HG02642 (cell line): ENCODE results near the gene TUBB4B.

ENCODE experiments used
- ATAC-seq: cut with Tn5 transposase; IDR thresholded peaks from one replicate; pipeline ENCODE4 v1.9.1; 2021; ENCODE audit warnings: mild to moderate bottlenecking; ENCODE audit not compliant: unreplicated experiment, poor library complexity

Gene TUBB4B

DNA sequence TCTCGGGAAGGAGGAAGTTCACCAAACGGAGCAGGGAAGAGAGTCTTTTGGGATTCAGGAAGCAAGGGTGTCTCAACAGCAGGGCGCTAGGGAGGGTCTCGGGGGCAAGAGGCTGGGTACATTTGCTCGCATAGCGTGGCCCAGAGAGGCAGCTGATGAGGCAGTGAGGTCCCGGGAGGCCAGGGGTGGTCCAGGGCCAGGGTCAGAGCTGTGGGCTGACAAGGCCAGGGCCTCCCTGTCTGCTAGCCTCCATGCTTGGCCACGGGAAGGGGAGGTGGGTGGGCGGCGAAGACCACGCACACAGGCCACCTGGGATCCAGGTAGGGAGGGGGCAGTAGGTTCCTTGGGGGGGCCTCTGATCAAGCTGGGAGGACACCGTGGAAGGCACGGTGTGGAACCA lies 29.6 kb upstream of the TUBB4B start:
- no peak for ATAC-seq

DNA sequence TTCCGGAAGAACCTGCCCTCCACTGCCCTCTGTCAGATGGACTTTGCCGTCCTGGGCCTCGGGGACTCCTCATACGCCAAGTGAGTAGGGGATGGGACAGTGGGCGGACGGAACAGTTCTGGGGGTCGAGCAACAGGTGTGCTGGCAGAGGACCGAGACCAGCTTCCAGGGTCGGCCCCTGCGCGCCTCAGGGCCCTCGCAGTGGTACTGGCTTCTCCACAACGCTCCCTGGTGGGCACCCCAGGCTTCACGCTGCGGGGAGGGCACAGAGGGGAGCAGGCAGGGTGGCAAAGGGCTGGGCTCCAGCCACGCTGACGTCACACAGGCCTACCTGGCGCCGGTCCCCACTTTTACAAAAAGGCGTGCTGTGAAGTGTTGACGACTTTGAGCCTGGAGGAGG lies 28.6 kb upstream of the TUBB4B start:
- no peak for ATAC-seq

DNA sequence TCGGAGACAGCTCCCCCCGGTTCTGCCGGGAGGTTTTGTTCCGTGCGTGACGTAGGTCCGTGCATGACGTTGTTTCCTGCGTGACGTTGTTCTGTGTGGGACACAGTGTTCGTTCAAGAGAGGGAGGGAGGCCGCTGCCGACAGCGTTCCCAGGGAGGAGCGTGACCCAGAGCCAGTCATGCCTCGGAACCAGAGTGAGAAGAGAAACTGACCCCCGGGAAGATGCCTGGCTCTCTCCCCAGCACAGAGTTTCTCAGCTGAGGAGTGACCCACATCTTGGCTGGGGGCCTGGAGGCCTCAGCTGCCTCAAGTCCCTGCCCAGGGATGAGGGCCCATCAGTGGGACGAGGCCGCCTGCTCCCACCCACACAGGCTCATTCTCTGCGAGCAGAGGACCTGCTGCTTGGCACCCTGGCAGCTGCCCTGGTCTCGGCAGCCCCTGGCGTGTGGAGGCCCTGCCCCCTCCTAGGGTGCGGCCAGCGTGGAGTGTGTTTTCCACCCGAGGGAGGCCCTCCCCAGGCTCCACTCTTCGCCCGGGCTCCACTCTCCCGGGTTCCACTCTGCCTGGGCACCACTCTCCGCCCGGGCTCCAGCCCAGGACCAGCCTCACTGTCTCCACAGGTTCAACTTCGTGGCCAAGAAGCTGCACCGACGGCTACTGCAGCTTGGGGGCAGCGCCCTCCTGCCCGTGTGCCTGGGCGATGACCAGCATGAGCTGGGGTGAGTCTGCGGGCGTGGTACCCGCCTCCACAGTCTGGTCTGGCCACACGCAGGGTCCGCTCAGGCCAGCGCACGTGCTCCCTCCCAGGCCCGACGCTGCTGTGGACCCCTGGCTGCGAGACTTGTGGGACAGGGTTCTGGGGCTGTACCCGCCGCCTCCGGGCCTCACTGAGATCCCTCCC lies 27.7 kb upstream of the TUBB4B start:
- ATAC-seq, result no peak

GRCh38 chr9:137214620-137215019 lies 26.5 kb upstream of the TUBB4B start:
- ATAC-seq, result no peak

GRCh38 chr9:137215196-137215986 lies 25.7 kb upstream of the TUBB4B start:
- no peak for ATAC-seq

DNA sequence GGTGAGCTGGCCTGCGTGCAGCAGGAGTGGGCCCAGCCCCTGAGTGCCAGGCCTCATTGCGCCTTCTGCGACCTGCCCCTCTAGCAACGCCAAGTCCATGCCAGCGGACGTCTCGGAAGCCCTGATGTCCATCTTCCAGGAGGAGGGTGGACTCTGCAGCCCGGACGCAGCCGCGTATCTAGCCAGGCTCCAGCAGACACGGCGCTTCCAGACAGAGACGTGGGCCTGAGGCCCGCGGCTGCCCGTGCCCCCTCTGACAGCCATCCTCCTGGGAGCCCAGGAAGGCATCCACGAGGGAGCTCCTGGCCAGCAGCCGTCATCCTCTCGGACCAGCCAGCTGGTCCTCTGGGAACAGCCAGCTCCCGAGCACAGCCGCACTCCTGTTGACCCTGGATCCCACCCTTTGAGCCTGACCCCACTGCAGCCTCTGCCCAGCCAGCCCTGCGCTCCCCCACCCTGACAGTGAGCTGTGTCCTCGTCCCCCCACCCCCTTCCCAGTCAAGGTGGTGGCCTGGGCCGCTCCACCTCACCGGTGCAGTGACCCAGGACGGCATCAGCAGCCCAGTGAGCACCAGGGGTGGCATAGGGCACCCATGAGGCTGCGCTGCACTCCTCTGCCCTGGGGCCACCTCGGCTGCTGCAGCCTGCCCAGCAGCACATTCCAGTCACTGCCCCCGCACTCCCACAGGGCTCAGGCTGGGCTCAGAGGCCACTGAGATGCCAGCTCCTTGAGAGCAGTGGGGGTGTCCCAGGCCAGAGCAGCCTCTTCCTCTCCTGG lies 24.7 kb upstream of the TUBB4B start:
- ATAC-seq, result no peak

- ATAC-seq, result no peak
These were observed 23.5 kb upstream of the TUBB4B start for GRCh38 chr9:137217276-137218211.

GRCh38 chr9:137218212-137218753 lies 22.8 kb upstream of the TUBB4B start:
- no peak for ATAC-seq

DNA sequence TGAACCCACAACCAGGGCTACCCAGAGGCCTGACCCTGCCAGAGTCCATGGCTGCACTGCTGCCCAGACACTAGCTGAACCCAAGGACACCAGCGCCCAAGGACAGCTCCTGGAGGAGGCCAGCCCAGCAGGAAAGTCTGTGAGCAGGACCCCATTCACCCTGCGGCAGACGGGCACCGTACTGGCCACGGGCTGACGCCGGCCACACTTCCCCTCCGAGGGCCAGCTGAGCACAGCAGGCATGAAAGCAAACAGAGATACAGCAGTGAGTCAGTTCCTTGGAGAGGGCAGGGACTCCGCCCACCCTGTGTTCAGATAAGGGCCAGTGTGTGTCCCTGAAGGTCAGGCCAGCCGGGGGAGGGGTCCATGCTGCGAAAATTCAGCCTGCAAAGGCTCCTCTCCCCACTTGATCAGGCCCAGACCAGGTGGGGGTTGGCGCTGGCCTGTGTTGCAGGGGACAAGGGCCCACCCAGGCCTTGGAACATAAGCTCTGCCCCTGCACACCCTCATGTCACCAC lies 22.3 kb upstream of the TUBB4B start:
- no peak for ATAC-seq

GRCh38 chr9:137219757-137220316 lies 21.2 kb upstream of the TUBB4B start:
- ATAC-seq, result no peak

- ATAC-seq, result no peak
These were observed 20.6 kb upstream of the TUBB4B start for GRCh38 chr9:137220317-137221094.

- ATAC-seq, result no peak
These were observed 20.0 kb upstream of the TUBB4B start for GRCh38 chr9:137221095-137221505.

DNA sequence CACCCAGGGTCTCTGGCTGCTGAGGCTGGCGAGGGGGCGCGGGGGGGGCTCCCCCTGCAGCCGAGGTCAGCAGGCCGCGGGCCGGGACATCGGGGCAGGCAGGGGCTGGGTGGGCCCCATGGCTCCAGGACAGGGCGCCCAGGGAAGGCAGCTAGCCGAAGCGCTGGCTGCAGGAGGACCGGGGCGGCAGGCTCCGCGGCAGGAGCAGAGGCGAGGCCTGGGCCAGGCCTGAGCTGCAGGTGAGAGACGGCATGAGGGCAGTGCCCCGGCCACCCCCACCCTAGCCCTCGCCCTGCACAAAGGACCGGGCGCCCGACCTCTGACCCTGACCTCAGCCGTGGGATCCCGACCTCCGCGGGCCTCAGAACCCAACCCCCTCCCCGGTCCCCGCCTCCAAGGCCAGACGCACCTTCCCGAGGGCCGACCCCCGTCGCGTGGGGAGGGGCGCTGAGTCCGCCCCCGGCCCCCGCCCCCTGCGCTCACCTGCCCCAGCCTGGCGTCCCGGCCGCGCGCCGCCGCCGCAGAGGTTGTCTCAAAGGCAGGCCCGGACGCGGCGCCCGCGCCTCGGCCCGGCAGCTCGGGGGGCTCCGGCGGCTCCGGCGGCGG lies 19.5 kb upstream of the TUBB4B start:
- ATAC-seq, result no peak

- ATAC-seq, result peak; percentile 2
These were observed 18.7 kb upstream of the TUBB4B start, which contains the start of gene RNF208 for GRCh38 chr9:137222190-137223077. Gene RNF208 (minus strand): TSS chr9:137222240. CDS start chr9:137221212, 1,028 bp downstream.

- ATAC-seq, result peak; percentile 73
These were observed 17.8 kb upstream of the TUBB4B start for GRCh38 chr9:137223078-137223970.
